Pulmonary artery endothelial cell (primary cell): ENCODE measurements around the gene NCAN. TPM values are rescaled to one million over a fixed set of nuclear protein-coding genes. Genes with fewer than 3 reads are reported as not detected.

ENCODE experiments used
- DNase-seq: peaks from one replicate; pipeline ENCODE4 v3.0.0-alpha.2; 2011; ENCODE audit warnings: low read depth, low spot score
- total RNA-seq: library from RNA; depleted of rRNA; stranded (reverse); fragments of >200 nt; gene quantifications from 2 replicates; pipeline ENCODE4 v1.2.3, GENCODE V29; 2014

Gene NCAN
- total RNA-seq, 1 donor from 2014 or later = not detected

GRCh38 chr19:19279062-19279612, 67.4 kb downstream of the NCAN start:
- DNase-seq = no peak

DNA sequence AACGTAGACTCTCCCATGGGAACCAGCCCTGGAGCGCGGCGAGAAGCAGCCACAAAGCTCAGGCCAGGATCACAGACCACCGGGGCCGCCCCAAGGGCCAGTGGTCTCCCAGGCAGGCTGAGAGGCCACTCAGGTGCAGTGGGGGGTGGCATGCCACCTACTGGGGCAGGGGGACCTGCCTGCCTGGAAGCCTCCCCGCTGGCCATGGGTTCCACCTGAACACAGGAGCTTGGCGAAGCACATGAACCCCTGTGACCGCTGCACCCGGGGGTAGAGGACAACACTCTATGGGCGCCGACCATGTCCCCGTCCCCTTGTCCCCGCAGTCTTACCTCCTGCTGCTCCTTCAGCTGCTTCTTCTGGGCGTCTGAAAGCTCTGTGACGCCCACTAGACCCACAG, 68.1 kb downstream of the NCAN start:
- no peak for DNase-seq

DNA sequence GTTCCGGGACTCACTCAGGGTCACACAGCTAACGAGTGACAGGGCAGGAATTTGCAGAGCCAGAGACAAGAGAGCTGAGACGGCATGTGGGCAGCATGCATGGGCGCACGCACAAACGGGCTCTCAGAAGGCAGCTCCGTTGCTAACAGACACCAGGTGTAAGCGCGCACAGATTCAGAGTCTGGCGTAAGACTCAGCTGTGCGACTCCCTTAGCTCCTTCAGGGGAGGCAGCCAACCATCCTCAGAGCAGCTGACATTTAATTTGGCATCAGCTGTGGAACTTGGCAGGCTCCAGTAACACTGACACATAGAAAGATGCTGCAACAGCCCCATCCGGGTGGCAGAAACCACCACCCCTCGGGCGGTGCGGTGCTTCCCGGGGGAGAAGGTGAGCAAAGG, 68.8 kb downstream of the NCAN start:
- DNase-seq = no peak

DNA sequence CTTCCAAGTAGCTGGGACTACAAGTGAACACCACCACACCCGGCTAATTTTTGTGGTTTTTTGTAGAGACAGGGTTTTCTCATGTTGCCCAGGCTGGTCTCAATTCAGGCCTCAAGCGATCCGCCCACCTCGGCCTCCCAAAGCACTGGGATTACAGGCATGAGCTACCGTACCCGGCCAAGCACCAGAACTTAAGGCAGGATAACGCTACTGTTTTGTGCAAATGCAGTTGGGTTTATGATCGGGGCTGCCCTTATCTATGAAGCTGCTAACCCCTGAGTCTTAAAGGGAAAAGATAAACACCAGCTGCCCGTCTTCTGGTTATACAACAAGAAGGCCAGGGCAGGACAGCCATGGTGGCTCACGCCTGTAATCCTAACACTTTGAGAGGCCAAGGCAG, 73.9 kb downstream of the NCAN start:
- DNase-seq = no peak

GRCh38 chr19:19292607-19293006, 80.8 kb downstream of the NCAN start:
- no peak for DNase-seq

DNA sequence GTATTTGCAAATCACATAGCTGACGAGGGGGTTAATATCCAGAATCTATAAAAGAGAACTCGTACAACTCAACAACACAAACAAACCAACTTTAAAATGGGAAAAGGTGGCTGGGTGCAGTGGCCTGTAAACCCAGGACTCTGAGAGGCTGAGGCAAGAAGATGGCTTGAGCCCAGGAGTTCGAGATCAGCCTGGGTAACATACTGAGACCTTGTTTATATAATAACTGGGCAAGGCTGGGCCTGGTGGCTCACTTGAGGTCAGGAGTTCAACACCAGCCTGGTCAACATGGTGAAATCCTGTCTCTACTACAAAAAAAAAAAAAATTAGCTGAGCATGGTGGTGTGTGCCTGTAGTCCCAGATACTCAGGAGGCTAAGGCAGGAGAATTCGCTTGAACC, 83.2 kb downstream of the NCAN start:
- no peak for DNase-seq

- no peak for DNase-seq
Measured at GRCh38 chr19:19296953-19297689, 85.4 kb downstream of the NCAN start.

GRCh38 chr19:19297759-19298158, 86.0 kb downstream of the NCAN start:
- no peak for DNase-seq

DNA sequence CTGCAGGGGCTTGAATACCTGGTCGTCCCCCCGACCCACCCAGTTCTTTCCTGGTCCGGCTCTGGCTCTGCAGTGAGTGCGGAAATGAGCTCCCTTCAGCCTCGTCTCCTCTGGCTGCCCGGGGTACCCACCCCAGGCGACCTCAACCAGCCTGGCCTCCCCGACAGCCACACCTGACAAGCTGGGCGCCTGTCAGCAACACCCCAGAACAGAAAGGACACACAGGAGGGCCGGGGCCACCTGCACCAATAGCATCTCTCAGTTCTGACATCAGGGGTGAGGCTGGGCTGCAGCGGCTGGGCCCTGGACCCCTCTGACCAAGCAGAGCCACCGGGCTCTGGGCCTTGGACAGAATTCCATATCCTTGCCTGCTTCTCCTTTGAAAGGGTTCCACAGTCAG, 88.9 kb downstream of the NCAN start:
- DNase-seq = no peak

Other genes with a start within 250 kb of the NCAN start
- 17.5 and 29.4 TPM in 2 replicates for gene SUGP2, start 178.4 kb upstream of the NCAN start, total RNA-seq
- gene ARMC6, start 178.4 kb upstream of the NCAN start, total RNA-seq = 51.1 and 68.3 TPM in 2 replicates
- 3.7 and 4.1 TPM in 2 replicates for gene SLC25A42, start 148.0 kb upstream of the NCAN start, total RNA-seq
- 22.1 and 29.5 TPM in 2 replicates for gene TMEM161A, start 73.5 kb upstream of the NCAN start, total RNA-seq
- gene MEF2B, start 41.7 kb upstream of the NCAN start, total RNA-seq = 0.11 and 0.13 TPM in 2 replicates
- 27.4 and 29.2 TPM in 2 replicates for gene BORCS8, start 19.8 kb upstream of the NCAN start, total RNA-seq
- 60.7 and 82.3 TPM in 2 replicates for gene RFXANK, start 19.7 kb upstream of the NCAN start, total RNA-seq
- 11.4 and 19.5 TPM in 2 replicates for gene NR2C2AP, start 8.5 kb upstream of the NCAN start, total RNA-seq
- gene TM6SF2, start 61.3 kb downstream of the NCAN start, total RNA-seq = not detected in 2 replicates
- gene SUGP1, start 108.6 kb downstream of the NCAN start, total RNA-seq = 23.9 and 28.7 TPM in 2 replicates
- 23.7 and 29.1 TPM in 2 replicates for gene MAU2, start 108.9 kb downstream of the NCAN start, total RNA-seq
- 67.4 and 72.9 TPM in 2 replicates for gene GATAD2A, start 193.7 kb downstream of the NCAN start, total RNA-seq